HCT116 (cell line): ENCODE data around the gene ZNF777. TPM values are rescaled to one million over a fixed set of nuclear protein-coding genes. Genes with fewer than 3 reads are reported as not detected.

Source experiments
- ATAC-seq: fragments of 200-7000 bp; cut with Tn5 transposase; 2 replicates; pipeline ENCODE4 v1.9.1; 2020; ENCODE audit warnings: mild to moderate bottlenecking, moderate library complexity
- BruUV-seq: library from RNA; stranded (reverse); fragments of 400-500 nt; replicated peaks from 2 replicates; lab custom pipeline; 2021; lab: Mats Ljungman, UMichigan
- CTCF ChIA-PET: fragments of 300-600 bp; sonication (Branson Sonifier 250); formaldehyde crosslinking; loops from one replicate; lab custom pipeline; 2021; ENCODE audit warnings: antibody characterized with exemption; lab: Charles Lee
- POLR2A ChIA-PET: fragments of 300-600, 350-600 bp; sonication (Branson Sonifier 250); formaldehyde crosslinking; loops from one replicate; lab custom pipeline; 2021; ENCODE audit warnings: antibody characterized with exemption; lab: Charles Lee
- RAD21 ChIA-PET, 2 experiments: fragments of 300-600 bp; sonication (Branson Sonifier 250); formaldehyde crosslinking; loops; one replicate each; lab custom pipeline; 2023; ENCODE audit warnings: low total read pairs in 2 of 2; ENCODE audit not compliant: uncharacterized antibody in 2 of 2, unreplicated experiment in 2 of 2, low non-redundant PET in 1 of 2; lab: Charles Lee
- DNase-seq: peaks from one replicate; pipeline ENCODE4 v3.0.0-alpha.2; 2010; ENCODE audit warnings: low read depth, low spot score
- H2AFZ ChIP-seq: fragments of 200-600 bp; shearing (Covaris generic), sonication (generic); 2 replicates; pipeline ENCODE4 v1.6.1; 2017; ENCODE audit warnings: low read depth, mixed run types, mixed read lengths, antibody characterized with exemption, low read length; ENCODE audit not compliant: poor library complexity, severe bottlenecking
- H3K27ac ChIP-seq: 2 replicates; pipeline ENCODE4 v1.5.1; 2012; ENCODE audit warnings: low read depth, low read length
- H3K27me3 ChIP-seq: fragments of 200-600 bp; sonication (generic); 2 replicates; pipeline ENCODE4 v1.6.1; 2016; ENCODE audit warnings: mixed run types, low read length, mixed read lengths; ENCODE audit not compliant: insufficient read depth
- H3K36me3 ChIP-seq, 2 experiments: fragments of 200-500 bp in 1 of 2; fragments of 200-600 bp in 1 of 2; sonication (Bioruptor generic) in 1 of 2; sonication (generic) in 1 of 2; 2 replicates each; pipeline versions ENCODE4 v1.5.1 to v1.6.1; 2014 to 2016; ENCODE audit warnings: low read length in 2 of 2, inconsistent platforms in 1 of 2, mixed read lengths in 1 of 2, mixed run types in 1 of 2; ENCODE audit not compliant: insufficient read depth in 2 of 2, control insufficient read depth in 1 of 2
- H3K4me1 ChIP-seq, 2 experiments: fragments of 200-600 bp in 1 of 2; sonication (generic) in 1 of 2; 2 replicates each; pipeline versions ENCODE4 v1.5.1 to v1.6.1; 2012 to 2017; ENCODE audit warnings: low read length in 2 of 2, inconsistent platforms in 1 of 2, mild to moderate bottlenecking in 1 of 2, mixed read lengths in 1 of 2, mixed run types in 1 of 2, moderate library complexity in 1 of 2; ENCODE audit not compliant: insufficient read depth in 2 of 2, control insufficient read depth in 1 of 2
- H3K4me2 ChIP-seq: fragments of 200-600 bp; sonication (generic); 2 replicates; pipeline ENCODE4 v1.6.1; 2017; ENCODE audit warnings: mixed run types, low read length, mixed read lengths
- H3K4me3 ChIP-seq, 2 experiments: fragments of 200-600 bp in 1 of 2; sonication (generic) in 1 of 2; replicated peaks in 1 of 2; 2 replicates each; pipeline ENCODE4 v1.5.1; 2011 to 2016; ENCODE audit warnings: low read length in 2 of 2, control low read depth in 1 of 2, low read depth in 1 of 2, mild to moderate bottlenecking in 1 of 2, mixed read lengths in 1 of 2, mixed run types in 1 of 2
- H3K79me2 ChIP-seq: fragments of 200-600 bp; sonication (generic); 2 replicates; pipeline ENCODE4 v1.6.1; 2017; ENCODE audit warnings: mild to moderate bottlenecking, mixed run types, low read length, moderate library complexity, mixed read lengths; ENCODE audit not compliant: insufficient read depth
- H3K9ac ChIP-seq: fragments of 200-600 bp; sonication (generic); 2 replicates; pipeline ENCODE4 v1.6.1; 2016; ENCODE audit warnings: low read length, mixed read lengths
- H3K9me2 ChIP-seq: fragments of 200-600 bp; sonication (generic), shearing (Covaris generic); 2 replicates; pipeline ENCODE4 v1.6.1; 2017; ENCODE audit warnings: mixed run types, mild to moderate bottlenecking, moderate library complexity; ENCODE audit not compliant: insufficient read depth
- H3K9me3 ChIP-seq, 2 experiments: fragments of 200-500 bp in 1 of 2; fragments of 200-600 bp in 1 of 2; sonication (Bioruptor generic) in 1 of 2; sonication (generic) in 1 of 2; 2 replicates each; pipeline ENCODE4 v1.6.1; 2014 to 2017; ENCODE audit warnings: low read length in 2 of 2, mixed read lengths in 2 of 2, inconsistent platforms in 1 of 2, low read depth in 1 of 2, mild to moderate bottlenecking in 1 of 2, mixed run types in 1 of 2, moderate library complexity in 1 of 2; ENCODE audit not compliant: control insufficient read depth in 1 of 2, insufficient read depth in 1 of 2
- H4K20me1 ChIP-seq: fragments of 200-600 bp; sonication (generic), shearing (Covaris generic); 2 replicates; pipeline ENCODE4 v1.6.1; 2017; ENCODE audit warnings: mixed run types, mild to moderate bottlenecking, moderate library complexity; ENCODE audit not compliant: insufficient read depth
- FOSL1 ChIP-seq: IDR thresholded peaks from 2 replicates; pipeline ENCODE4 v1.6.1; 2012; ENCODE audit warnings: low read depth
- POLR2AphosphoS5 ChIP-seq: IDR thresholded peaks from 2 replicates; pipeline ENCODE4 v1.6.1; 2011; ENCODE audit warnings: mild to moderate bottlenecking, low read depth, low read length, moderate library complexity
- RAD21 ChIP-seq: IDR thresholded peaks from 2 replicates; pipeline ENCODE4 v1.6.1; 2012; ENCODE audit warnings: low read depth, mild to moderate bottlenecking
- SIN3A ChIP-seq: IDR thresholded peaks from 2 replicates; pipeline ENCODE4 v1.6.1; 2012; ENCODE audit warnings: low read depth
- YY1 ChIP-seq: IDR thresholded peaks from 2 replicates; pipeline ENCODE4 v1.6.1; 2011; ENCODE audit warnings: low read length, low read depth, moderate library complexity, mild to moderate bottlenecking; ENCODE audit not compliant: insufficient replicate concordance; ENCODE audit errors: extremely low read depth
- ZFX ChIP-seq: fragments of 450-650 bp; IDR thresholded peaks from 2 replicates; pipeline ENCODE4 v1.6.1; 2017
- intact Hi-C: fragments of 100-400 bp; cut with micrococcal nuclease; formaldehyde crosslinking; loops from 2 replicates; pipeline ENCODE4 v1.10.0; 2022
- total RNA-seq: library from RNA; stranded (reverse); gene quantifications from one replicate; pipeline ENCODE4 v1.2.1, GENCODE V29; 2021; ENCODE audit not compliant: unreplicated experiment
- TF ChIP-seq, protein P1 (sequence below): IDR thresholded peaks from 2 replicates; pipeline ENCODE4 v1.6.1; 2012; ENCODE audit warnings: low read depth
- TF ChIP-seq, protein P2 (sequence below): IDR thresholded peaks from 2 replicates; pipeline ENCODE4 v1.6.1; 2011; ENCODE audit warnings: mild to moderate bottlenecking, low read length, moderate library complexity; ENCODE audit not compliant: insufficient replicate concordance; ENCODE audit errors: extremely low read depth
- TF ChIP-seq, protein P3 (sequence below), 3 experiments: fragments of 200-600 bp in 1 of 3; sonication (generic) in 1 of 3; IDR thresholded peaks in 2 of 3; conservative IDR thresholded peaks in 1 of 3; 2 replicates each; pipeline ENCODE4 v1.5.1; 2012 to 2017; ENCODE audit warnings: low read depth in 2 of 3, low read length in 2 of 3, antibody characterized with exemption in 1 of 3, borderline replicate concordance in 1 of 3, control low read depth in 1 of 3, mild to moderate bottlenecking in 1 of 3, mixed read lengths in 1 of 3, mixed run types in 1 of 3, moderate library complexity in 1 of 3; ENCODE audit not compliant: insufficient read depth in 1 of 3

The ZNF777 gene
- total RNA-seq, 1 experiment from 2014 or later = 15.6 TPM

GRCh38 chr7:149422162-149422913 lies 38.5 kb downstream of the ZNF777 start:
- Histone ChIP-seq H4K20me1 (no peaks in the 10 kb centered on the region), H3K9me3 (no peaks in the 10 kb centered on the region), H3K4me2 (peak overlapping the region; percentile 86), H3K36me3 (no peaks in the 10 kb centered on the region), H3K27me3 (no peaks in the 10 kb centered on the region), H3K9ac (peak overlapping the region; percentile 40; the same call in 1 of the 2 replicates), H2AFZ (peak overlapping the region; percentile 92), H3K79me2 (no peaks in the 10 kb centered on the region), H3K9me2 (no peaks in the 10 kb centered on the region), H3K4me3 (peak overlapping the region; percentile 36 to 52), H3K27ac (peak overlapping the region; percentile 20; the same call in 1 of the 2 replicates), H3K4me1 (peaks cover 4 to 8% of the 10 kb centered on the region in 2 experiments; a peak in 2 of 4 replicates)
- DNase-seq (peak; percentile 53), ATAC-seq (peak; percentile 98)
- ChIA-PET POLR2A (no interaction called here), RAD21 (no interaction called here), CTCF (interaction anchor here (0.6 to 1.2 kb wide), 2 partner anchors 36 to 112 kb away, joined by 3 to 4 read pairs; no protein-coding TSS in a partner anchor)
- no TSS peak for BruUV-seq
- TF ChIP-seq, protein P1, sequence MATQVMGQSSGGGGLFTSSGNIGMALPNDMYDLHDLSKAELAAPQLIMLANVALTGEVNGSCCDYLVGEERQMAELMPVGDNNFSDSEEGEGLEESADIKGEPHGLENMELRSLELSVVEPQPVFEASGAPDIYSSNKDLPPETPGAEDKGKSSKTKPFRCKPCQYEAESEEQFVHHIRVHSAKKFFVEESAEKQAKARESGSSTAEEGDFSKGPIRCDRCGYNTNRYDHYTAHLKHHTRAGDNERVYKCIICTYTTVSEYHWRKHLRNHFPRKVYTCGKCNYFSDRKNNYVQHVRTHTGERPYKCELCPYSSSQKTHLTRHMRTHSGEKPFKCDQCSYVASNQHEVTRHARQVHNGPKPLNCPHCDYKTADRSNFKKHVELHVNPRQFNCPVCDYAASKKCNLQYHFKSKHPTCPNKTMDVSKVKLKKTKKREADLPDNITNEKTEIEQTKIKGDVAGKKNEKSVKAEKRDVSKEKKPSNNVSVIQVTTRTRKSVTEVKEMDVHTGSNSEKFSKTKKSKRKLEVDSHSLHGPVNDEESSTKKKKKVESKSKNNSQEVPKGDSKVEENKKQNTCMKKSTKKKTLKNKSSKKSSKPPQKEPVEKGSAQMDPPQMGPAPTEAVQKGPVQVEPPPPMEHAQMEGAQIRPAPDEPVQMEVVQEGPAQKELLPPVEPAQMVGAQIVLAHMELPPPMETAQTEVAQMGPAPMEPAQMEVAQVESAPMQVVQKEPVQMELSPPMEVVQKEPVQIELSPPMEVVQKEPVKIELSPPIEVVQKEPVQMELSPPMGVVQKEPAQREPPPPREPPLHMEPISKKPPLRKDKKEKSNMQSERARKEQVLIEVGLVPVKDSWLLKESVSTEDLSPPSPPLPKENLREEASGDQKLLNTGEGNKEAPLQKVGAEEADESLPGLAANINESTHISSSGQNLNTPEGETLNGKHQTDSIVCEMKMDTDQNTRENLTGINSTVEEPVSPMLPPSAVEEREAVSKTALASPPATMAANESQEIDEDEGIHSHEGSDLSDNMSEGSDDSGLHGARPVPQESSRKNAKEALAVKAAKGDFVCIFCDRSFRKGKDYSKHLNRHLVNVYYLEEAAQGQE = no peak
- TF ChIP-seq FOSL1 (no peak), POLR2AphosphoS5 (peak; percentile 58; the same call in 1 of the 2 replicates), RAD21 (peak; percentile 58), SIN3A (no peak), ZFX (peak; percentile 41; the same call in 1 of the 2 replicates), YY1 (peak; percentile 59)
- TF ChIP-seq, protein P2, sequence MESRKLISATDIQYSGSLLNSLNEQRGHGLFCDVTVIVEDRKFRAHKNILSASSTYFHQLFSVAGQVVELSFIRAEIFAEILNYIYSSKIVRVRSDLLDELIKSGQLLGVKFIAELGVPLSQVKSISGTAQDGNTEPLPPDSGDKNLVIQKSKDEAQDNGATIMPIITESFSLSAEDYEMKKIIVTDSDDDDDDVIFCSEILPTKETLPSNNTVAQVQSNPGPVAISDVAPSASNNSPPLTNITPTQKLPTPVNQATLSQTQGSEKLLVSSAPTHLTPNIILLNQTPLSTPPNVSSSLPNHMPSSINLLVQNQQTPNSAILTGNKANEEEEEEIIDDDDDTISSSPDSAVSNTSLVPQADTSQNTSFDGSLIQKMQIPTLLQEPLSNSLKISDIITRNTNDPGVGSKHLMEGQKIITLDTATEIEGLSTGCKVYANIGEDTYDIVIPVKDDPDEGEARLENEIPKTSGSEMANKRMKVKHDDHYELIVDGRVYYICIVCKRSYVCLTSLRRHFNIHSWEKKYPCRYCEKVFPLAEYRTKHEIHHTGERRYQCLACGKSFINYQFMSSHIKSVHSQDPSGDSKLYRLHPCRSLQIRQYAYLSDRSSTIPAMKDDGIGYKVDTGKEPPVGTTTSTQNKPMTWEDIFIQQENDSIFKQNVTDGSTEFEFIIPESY = peak; percentile 36
- TF ChIP-seq, protein P3, sequence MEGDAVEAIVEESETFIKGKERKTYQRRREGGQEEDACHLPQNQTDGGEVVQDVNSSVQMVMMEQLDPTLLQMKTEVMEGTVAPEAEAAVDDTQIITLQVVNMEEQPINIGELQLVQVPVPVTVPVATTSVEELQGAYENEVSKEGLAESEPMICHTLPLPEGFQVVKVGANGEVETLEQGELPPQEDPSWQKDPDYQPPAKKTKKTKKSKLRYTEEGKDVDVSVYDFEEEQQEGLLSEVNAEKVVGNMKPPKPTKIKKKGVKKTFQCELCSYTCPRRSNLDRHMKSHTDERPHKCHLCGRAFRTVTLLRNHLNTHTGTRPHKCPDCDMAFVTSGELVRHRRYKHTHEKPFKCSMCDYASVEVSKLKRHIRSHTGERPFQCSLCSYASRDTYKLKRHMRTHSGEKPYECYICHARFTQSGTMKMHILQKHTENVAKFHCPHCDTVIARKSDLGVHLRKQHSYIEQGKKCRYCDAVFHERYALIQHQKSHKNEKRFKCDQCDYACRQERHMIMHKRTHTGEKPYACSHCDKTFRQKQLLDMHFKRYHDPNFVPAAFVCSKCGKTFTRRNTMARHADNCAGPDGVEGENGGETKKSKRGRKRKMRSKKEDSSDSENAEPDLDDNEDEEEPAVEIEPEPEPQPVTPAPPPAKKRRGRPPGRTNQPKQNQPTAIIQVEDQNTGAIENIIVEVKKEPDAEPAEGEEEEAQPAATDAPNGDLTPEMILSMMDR (IDR thresholded peaks at IDR 0.05 in 2 of 3, conservative IDR thresholded peaks at IDR 0.05 in 1 of 3; ENCODE audit: borderline replicate concordance in 1 of 3, insufficient read depth in 1 of 3, low read depth in 2 of 3, low read length in 2 of 3) = peak; percentile 28 to 91 (median 62)
- intact Hi-C loops = loop anchor here (1.0 to 2.0 kb wide), 2 partner anchors 74 to 112 kb away; partner anchors contain the start of gene ZNF746
